Measurements from ENCODE around the gene ASB13. TPM values are rescaled to one million over a fixed set of nuclear protein-coding genes. Genes with fewer than 3 reads are reported as not detected.

ASB13 gene
- total RNA-seq, 1 donor from 2014 or later: 28.2 TPM

DNA sequence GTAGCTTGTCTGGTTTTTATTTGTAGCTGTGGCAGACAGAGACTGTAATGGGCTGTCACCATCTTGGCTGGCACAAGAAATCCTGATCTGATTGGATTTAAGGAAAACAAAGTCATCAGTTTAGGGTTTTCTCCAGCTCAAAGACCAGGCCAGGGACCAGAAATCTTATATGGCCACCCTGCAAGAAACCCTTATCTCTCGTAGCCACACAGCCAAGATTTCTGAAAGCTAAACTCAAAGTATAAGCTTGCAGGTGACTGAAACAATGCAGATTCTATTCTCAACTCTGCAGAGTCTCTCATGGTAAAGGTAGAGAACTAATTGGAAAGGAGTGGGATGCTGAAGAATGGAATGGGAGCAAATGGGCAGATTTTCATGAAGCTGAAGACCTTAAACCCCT is 3.2 kb upstream of the ASB13 start:
- TF ChIP-seq, protein P1, sequence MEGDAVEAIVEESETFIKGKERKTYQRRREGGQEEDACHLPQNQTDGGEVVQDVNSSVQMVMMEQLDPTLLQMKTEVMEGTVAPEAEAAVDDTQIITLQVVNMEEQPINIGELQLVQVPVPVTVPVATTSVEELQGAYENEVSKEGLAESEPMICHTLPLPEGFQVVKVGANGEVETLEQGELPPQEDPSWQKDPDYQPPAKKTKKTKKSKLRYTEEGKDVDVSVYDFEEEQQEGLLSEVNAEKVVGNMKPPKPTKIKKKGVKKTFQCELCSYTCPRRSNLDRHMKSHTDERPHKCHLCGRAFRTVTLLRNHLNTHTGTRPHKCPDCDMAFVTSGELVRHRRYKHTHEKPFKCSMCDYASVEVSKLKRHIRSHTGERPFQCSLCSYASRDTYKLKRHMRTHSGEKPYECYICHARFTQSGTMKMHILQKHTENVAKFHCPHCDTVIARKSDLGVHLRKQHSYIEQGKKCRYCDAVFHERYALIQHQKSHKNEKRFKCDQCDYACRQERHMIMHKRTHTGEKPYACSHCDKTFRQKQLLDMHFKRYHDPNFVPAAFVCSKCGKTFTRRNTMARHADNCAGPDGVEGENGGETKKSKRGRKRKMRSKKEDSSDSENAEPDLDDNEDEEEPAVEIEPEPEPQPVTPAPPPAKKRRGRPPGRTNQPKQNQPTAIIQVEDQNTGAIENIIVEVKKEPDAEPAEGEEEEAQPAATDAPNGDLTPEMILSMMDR (conservative IDR thresholded peaks at IDR 0.05): no peak
- Mint-ChIP-seq H3K4me3 (no peak overlapping the region), H3K27ac (no peak overlapping the region), H3K9me3 (no peaks in the 10 kb centered on the region), H3K27me3 (peaks cover 5% of the 10 kb centered on the region), H3K4me1 (ENCODE audit: unreplicated experiment) (peaks cover 11% of the 10 kb centered on the region), H3K36me3 (no peaks in the 10 kb centered on the region)
- no peak for DNase-seq (ENCODE audit: extremely low spot score, unreplicated experiment)

DNA sequence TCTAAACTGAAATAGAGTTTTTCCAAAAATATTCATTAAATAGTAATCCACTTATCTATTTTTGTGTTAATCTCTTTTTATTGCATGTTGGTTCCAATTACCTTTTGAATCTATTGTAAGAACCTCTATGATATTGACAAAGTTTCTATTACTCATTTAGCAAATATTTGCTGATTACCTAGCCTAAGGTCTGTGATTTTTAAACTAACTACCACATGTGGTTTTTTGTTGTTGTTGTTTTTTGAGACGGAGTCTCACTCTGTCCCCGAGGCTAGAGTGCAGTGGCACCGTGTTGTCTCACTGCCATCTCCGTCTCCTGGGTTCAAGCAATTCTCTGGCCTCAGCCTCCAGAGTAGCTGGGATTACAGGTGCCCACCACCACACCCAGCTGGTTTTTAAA is 2.0 kb upstream of the ASB13 start:
- Mint-ChIP-seq H3K4me3 (no peak overlapping the region), H3K27ac (no peak overlapping the region), H3K36me3 (no peaks in the 10 kb centered on the region), H3K4me1 (ENCODE audit: unreplicated experiment) (peaks cover 22% of the 10 kb centered on the region), H3K9me3 (no peaks in the 10 kb centered on the region), H3K27me3 (peaks cover 5% of the 10 kb centered on the region)
- no peak for DNase-seq (ENCODE audit: extremely low spot score, unreplicated experiment)
- TF ChIP-seq, protein P1 (conservative IDR thresholded peaks at IDR 0.05): no peak

DNA sequence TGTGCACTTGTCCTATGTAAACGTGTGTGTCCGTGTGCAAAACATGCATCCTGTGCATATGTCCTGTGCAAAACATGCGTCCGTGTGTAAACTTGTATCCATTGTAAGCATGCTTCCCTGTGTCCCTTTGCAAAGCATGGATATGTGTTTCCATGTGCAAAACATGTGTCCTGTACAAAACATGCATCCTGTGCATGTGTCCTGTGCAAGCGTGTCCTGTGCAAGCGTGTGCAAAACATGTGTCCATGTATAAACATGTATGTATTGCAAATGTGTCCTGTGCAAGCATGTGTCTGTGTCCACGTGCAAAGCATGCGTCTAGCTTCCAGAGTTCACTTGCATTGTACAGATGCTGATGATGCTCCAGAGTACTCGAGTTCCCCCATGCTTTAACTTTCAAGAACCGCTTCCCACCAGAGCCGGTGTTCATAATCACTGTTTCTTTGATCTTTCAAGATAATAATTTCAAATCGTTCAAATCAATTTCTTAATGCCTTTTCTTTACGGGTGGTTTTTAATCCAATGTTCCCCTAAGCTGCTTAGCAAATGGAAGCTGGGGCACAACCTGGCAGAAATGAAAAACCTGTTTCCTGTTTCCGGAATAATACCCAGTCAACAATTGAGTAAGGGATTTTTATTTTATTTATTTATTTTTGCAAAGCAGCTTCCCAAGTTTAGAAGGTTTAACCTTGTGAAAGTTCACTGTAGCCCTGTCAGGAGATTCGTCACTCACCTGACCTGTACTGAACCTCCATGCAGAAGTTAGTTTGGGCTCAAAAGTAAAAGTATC is 641 bp upstream of the ASB13 start:
- H3K27ac Mint-ChIP-seq: peak overlapping the region; percentile 73
- TF ChIP-seq, protein P1 (conservative IDR thresholded peaks at IDR 0.05): no peak
- DNase-seq (ENCODE audit: extremely low spot score, unreplicated experiment): no peak
- H3K27me3 Mint-ChIP-seq: peaks cover 5% of the 10 kb centered on the region
- no peaks in the 10 kb centered on the region for H3K36me3 Mint-ChIP-seq
- H3K4me3 Mint-ChIP-seq: peak overlapping the region; percentile 95
- H3K9me3 Mint-ChIP-seq: no peaks in the 10 kb centered on the region
- H3K4me1 Mint-ChIP-seq (ENCODE audit: unreplicated experiment): peaks cover 29% of the 10 kb centered on the region

DNA sequence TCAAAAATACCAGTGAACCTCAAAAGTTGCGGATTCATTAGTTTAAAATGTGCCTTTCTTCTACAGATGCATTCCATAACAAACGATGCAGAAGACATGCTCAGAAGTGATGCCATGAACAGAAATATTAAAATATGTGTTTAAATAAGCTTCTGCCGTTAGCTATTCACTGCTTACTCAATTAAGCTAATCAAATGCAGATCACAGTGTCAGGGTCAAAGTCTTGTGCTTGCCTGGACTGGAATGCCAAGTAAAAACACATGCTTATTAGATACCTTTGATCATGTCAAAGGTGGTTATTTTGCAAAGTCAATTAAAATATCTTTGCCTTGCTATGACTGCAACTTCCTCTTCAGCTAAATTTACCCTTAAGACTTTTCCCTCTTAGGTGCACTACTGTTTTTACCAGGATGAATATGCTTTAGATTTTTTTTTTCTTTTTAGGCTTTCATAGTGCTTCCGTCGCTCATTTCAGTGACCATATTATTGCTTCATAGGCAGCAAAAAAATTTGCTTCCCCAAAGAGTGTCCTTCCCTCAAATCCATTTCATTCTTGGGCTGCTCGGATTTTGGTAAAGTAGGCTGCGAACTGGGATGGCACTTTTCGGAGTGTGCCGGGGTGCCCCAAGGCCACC is 905 bp downstream of the ASB13 start:
- H3K36me3 Mint-ChIP-seq: no peaks in the 10 kb centered on the region
- no peaks in the 10 kb centered on the region for H3K9me3 Mint-ChIP-seq
- H3K27me3 Mint-ChIP-seq: no peaks in the 10 kb centered on the region
- TF ChIP-seq, protein P1 (conservative IDR thresholded peaks at IDR 0.05): no peak
- H3K4me3 Mint-ChIP-seq: peak overlapping the region; percentile 88
- no peak for DNase-seq (ENCODE audit: extremely low spot score, unreplicated experiment)
- peak overlapping the region; percentile 57 for H3K27ac Mint-ChIP-seq
- H3K4me1 Mint-ChIP-seq (ENCODE audit: unreplicated experiment): peaks cover 37% of the 10 kb centered on the region

DNA sequence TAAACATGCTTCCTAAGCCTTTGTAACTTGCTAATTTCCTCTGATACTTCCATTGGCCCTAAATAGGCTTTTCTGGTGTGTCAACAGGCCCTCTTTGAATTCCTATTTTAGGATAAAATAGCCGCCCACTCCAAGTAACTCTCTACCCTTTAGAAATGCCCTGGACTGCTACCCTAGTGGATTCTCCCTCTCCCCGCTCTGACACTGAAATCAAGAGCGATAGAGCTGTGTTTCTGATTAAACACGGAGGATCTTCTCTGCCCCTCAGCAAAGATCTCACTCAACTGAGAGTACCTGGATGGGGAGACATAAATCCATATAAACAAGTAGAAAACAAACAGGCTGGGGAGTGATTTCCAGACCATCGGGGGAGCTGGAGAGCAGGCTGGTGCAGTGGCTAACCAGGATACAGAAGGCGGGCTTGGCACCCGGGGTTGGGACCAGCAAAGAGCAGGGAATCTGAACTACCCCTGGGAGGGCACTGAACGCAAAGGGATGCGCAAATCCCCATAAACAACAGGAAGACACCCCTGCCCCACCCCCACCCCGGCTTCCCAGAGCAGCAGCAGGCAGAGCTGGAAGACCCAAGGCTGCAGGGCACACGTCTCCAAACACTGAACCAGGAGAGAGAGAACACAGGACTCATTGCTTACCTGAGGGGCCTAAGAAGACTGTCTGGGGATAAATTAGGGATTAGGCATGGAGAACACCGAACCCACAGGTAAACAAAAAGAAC is 2.5 kb downstream of the ASB13 start:
- no peak overlapping the region for H3K27ac Mint-ChIP-seq

More for the DNA sequence above, 2.5 kb downstream of the ASB13 start:
- Mint-ChIP-seq H3K4me1 (ENCODE audit: unreplicated experiment) (peaks cover 51% of the 10 kb centered on the region), H3K27me3 (no peaks in the 10 kb centered on the region), H3K4me3 (peak overlapping the region; percentile 51), H3K36me3 (no peaks in the 10 kb centered on the region), H3K9me3 (no peaks in the 10 kb centered on the region)
- no peak for DNase-seq (ENCODE audit: extremely low spot score, unreplicated experiment)
- TF ChIP-seq, protein P1 (conservative IDR thresholded peaks at IDR 0.05): no peak

Data from type B pancreatic cell (in vitro differentiated cells).